Left ventricle myocardium superior (tissue), 1 donor: ENCODE measurements around the gene TBX4. TPM values are rescaled to one million over a fixed set of nuclear protein-coding genes. Genes with fewer than 3 reads are reported as not detected.
"Not testable (repeated sequence)": the region's sequence is repeated elsewhere in the genome, so short reads cannot be mapped to it uniquely, and the experiment has no call there.

Experiments
- ATAC-seq: fragments of 200-7000 bp; cut with Tn5 transposase; one replicate; pipeline ENCODE4 v1.9.1; 2020; ENCODE audit warnings: mild to moderate bottlenecking, moderate library complexity
- DNase-seq: peaks from one replicate; pipeline ENCODE4 v3.0.0-alpha.2; 2020
- intact Hi-C: fragments of 100-400 bp; cut with micrococcal nuclease; formaldehyde crosslinking; loops from one replicate; pipeline ENCODE4 v1.11.0; 2022
- total RNA-seq: library from RNA; stranded (reverse); fragmentation: NEBNext Ultra II Directional; extraction: Animal tissue kit (Norgen Biotek cat#: 25700); gene quantifications from one replicate; pipeline ENCODE4 v1.2.1, GENCODE V29; 2021
- donor health status: DM: no; HTN: yes; CAD: no; lungs with severe emphysema.

The TBX4 gene
- total RNA-seq, 1 donor from 2014 or later, result not detected

DNA sequence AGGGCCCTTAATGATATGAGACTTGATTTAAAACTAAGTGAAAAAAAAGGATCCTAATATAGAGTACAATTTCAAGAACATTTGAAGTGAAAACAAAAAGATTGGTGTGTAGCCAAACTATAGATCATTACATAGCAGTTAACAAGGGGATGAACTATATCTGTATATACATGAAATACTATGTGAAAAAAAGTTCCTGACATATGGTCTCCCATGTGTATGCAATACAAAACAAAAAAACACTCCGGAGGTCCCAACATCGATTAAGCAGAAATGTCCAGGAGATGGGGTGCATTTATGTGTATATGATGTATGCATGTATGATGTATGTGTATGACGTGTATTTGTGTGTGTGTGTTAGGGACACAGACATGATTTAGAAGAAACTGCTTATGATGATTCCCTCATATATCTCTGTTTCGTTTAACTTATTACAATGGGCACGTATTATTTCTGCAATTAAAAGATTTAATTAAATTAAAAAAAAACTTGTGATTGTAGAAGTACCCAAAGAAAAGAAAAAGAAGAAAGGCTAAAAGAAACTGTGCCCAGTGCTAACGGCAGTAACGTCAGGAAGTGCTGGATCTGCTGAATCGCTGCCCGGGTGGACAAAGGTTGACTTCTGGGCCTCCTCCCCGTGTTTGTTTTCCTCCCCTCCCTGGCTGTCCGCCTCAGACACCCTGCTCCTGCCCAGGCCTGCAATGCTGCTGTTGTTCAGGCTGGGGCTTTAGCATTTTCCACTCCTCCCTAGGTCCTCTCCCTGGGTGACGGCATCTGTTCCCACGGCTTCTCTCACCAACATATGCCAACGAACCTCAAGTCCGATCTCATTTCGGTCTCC lies 36.9 kb downstream of the TBX4 start:
- DNase-seq (no peak), ATAC-seq (no peak)
- intact Hi-C loops, result no loop called here

- DNase-seq (no peak), ATAC-seq (no peak)
- intact Hi-C loops, result no loop called here
Measured at GRCh38 chr17:61489719-61490490, 37.7 kb downstream of the TBX4 start.

- intact Hi-C loops, result no loop called here
- ATAC-seq (no peak), DNase-seq (no peak)
Measured at GRCh38 chr17:61490540-61490975, 38.3 kb downstream of the TBX4 start.

DNA sequence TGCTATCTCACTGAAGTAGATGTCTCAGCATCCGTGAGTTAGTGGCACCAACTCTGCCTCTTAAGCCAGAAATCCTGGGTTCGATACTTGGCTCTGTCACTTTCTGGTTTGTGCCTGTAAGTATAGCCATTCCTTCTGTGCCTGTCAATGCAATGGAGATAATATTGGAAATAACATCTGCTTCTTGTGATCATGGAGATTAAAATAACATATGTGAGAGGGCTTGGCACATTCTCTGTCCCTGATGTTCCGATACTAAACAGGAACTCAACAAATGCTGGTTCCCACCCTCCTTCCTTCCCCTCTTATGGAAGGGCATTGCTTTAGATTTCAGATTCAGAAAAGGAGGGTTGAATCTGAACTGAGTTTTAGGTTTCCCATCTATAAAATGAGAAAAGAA lies 39.8 kb downstream of the TBX4 start:
- ATAC-seq (no peak), DNase-seq (no peak)
- intact Hi-C loops, result no loop called here

GRCh38 chr17:61492759-61493526 lies 40.7 kb downstream of the TBX4 start:
- DNase-seq (no peak), ATAC-seq (no peak)
- intact Hi-C loops, result no loop called here

- intact Hi-C loops, ATAC-seq, DNase-seq: not testable (repeated sequence)
Measured at GRCh38 chr17:61493830-61494324, 41.7 kb downstream of the TBX4 start.

GRCh38 chr17:61494325-61495160 lies 42.3 kb downstream of the TBX4 start:
- intact Hi-C loops, result no loop called here
- DNase-seq, result no peak
- ATAC-seq, result no peak

DNA sequence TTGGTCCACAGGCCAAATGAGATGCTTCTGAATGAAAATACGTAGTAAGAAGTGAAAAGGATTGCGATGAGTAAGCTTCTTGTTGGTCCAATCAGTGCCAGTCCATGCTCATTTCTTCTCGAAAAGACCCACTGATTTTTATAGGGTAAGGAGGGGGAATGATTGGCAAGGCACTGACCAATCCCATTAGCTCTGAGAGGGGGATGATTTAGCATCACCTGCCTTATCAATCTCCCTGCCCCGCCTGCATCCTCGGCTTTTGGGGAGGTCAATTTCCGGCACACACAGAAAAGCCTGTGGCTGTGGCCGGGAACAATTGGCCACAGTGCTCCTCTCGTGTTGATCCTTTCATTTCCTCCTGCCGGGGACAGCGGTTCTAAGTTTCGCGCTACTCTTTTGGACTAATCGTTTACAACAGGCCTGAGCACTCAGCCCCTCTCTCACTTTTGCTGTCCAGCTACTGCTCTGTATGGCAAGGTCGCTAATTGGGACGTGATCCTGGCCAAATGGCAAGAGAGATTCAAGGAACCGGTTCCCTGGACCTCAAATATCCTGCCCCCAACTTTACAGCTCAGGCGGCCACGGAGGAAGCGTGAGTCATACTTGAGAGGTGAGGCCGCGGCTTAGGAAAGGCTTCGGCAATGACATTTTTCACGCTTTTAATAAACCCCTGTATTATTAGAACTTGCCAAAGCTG lies 43.1 kb downstream of the TBX4 start:
- intact Hi-C loops, result no loop called here
- ATAC-seq, result no peak

DNA sequence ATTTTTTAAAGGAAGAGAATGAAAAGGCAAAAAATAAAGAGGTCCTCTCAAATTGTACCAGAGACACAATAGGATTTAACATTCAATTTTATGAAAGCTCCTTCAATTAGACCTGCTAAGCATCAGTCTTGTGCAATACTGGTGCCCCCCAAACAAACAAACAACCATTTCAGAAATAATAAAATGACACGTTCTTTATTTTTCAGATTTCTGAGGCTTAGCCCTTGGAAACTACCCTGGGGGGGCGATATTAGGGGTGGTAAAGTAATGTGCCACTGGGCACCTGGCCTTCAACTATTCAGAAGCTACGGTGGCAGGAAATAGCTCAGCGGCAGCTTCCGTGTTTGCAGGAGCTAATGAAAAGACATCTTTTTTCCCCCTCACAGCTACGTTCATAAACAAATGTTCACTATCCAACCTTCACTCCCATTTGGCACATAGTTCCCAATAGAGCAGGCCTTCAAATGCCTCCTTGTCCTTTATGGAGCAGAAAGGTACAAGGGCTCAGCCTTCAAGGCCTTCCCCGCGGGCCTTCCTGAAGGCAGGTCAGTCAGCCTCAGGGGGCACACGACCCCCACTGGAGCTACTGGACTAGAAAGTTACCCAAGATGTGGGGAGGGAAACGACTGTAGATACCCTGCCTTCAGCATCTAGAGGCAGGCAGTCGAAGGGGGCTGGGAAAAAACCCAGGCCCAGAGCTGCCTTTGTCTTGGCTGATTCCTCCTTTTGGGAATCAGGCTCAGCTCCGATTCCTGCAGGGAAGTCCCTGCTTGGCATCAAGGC lies 44.1 kb downstream of the TBX4 start:
- DNase-seq (no peak), ATAC-seq (no peak)
- intact Hi-C loops, result no loop called here

More for the DNA sequence above, 43.1 kb downstream of the TBX4 start:
- DNase-seq, result no peak

DNA sequence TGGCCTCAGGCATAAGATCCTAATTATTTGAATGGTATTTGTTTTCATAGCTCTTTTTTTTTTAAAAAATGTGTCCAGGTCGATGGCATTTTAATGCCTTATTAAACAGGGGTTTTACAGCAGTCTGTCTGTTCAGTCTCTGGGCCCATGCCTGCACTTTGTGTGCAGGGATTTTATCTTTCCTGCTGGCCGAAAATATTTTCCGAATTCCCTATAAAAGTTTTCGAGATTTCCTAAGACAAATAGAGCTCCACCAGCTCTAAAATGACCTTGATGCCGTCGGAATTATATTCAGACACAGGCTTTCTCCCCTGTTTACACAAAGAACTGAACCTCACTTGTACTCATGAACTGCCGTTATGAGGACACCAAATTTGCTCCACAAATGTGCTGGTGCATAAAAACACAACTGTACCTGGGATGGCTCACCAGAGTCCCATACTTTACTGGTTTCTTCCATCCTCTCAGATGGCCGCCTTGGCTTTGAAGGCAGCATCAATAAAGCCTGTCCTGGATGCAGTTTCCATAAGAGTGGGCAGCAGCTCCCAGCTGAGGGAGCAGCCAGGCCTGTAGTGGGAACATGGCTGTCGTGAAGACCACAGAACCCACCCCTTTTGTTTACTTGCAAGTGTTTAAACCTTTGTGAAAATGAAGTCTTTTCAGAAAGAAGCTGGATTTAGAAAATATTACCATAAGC lies 44.9 kb downstream of the TBX4 start:
- intact Hi-C loops, result no loop called here
- no peak for ATAC-seq
- DNase-seq, result no peak

- DNase-seq, result no peak
- intact Hi-C loops, result no loop called here
- no peak for ATAC-seq
Measured at GRCh38 chr17:61498042-61498994, 46.1 kb downstream of the TBX4 start.

DNA sequence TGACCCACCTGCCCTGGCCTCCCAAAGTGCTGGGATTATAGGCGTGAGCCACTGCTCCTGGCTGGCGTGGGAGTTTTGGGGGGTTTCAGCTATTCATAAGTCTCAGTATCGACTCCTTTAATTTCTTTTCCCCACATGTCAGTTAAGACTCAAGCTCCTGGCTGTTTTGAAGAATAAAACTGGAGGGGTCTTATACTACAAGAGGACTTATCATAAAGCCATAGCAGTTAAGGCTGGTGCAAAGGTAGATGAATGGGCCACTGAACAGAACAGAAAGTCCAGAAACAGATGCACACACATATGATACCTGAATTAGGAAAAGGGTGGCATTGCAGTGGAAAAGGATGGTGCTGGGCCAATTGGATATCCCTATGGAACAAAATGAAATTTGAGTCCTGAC lies 47.4 kb downstream of the TBX4 start:
- intact Hi-C loops, result no loop called here
- DNase-seq (no peak), ATAC-seq (no peak)

- no peak for DNase-seq
- ATAC-seq, result no peak
- intact Hi-C loops, result no loop called here
Measured at GRCh38 chr17:61500287-61500686, 48.1 kb downstream of the TBX4 start.

- ATAC-seq (no peak), DNase-seq (no peak)
- intact Hi-C loops, result no loop called here
Measured at GRCh38 chr17:61502292-61502691, 50.1 kb downstream of the TBX4 start.

DNA sequence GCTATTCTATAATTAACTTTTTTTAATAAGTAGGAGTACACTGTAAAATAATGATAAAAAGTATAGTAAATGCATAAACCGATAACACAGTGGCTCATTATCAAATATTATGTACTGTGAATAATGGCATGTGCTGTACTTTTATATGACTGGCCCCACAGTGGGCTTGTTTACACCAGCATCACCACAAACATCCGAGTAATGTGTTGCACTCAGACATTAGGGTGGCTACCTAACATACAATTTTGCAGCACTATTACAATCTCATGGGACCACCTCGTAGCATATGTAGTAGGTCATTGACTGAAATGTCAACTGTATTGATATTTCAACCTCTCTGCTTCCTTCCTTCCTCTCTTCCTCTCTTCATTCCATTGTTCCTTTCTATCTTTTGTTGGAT lies 51.7 kb downstream of the TBX4 start:
- DNase-seq, result no peak
- intact Hi-C loops, result no loop called here

DNA sequence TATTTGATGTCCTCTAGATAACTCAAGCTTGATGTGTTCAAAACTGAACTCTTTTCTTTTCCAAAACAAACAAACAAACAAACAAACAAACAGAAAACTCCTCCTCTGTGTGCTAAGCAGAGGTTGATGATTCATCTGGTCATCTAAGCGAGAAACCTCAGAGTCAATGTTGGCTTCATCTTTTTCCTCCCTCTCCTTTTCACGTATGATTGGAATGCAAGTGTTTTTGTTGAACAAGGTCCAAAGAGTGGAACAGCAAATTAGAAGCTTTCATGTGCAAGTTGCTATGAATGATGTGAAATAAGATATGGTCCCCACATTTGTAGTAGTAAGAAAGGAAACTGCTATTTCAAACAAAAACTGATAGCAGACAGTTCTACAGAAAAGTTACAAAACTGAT lies 52.5 kb downstream of the TBX4 start:
- ATAC-seq (no peak), DNase-seq (no peak)
- intact Hi-C loops, result no loop called here

More for the DNA sequence above, 51.7 kb downstream of the TBX4 start:
- no peak for ATAC-seq
